ENCODE results near the gene FER.

DNA sequence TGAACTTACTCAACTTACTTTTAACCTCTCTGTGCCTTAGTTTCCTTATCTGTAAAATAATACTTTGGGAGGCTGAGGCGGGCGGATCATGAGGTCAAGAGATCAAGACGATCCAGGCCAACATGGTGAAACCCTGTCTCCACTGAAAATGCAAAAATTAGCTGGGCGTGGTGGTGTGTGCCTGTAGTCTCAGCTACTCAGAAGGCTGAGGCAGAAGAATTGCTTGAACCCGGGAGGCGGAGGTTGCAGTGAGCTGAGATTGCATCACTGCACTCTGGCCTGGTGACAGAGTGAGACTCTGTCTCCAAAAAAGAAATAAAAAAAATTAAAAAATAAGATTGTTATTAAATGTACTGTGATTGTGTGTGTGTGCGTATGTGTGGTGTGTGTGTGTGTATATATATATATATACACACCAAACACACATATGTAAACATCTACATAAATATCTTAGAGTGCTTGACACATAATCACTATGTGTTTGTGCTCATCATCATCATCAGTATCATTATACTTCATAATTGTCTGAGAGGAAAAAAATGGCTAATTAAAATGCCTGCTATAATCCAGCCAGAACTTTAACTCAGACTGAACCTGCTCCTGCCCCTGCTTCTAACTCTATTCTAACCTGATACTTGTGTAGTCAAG is 312.8 kb downstream of the FER start:
- no peak for TF ChIP-seq EZH2 (IDR thresholded peaks at IDR 0.05; ENCODE audit: low read length)
- TF ChIP-seq, protein P1, sequence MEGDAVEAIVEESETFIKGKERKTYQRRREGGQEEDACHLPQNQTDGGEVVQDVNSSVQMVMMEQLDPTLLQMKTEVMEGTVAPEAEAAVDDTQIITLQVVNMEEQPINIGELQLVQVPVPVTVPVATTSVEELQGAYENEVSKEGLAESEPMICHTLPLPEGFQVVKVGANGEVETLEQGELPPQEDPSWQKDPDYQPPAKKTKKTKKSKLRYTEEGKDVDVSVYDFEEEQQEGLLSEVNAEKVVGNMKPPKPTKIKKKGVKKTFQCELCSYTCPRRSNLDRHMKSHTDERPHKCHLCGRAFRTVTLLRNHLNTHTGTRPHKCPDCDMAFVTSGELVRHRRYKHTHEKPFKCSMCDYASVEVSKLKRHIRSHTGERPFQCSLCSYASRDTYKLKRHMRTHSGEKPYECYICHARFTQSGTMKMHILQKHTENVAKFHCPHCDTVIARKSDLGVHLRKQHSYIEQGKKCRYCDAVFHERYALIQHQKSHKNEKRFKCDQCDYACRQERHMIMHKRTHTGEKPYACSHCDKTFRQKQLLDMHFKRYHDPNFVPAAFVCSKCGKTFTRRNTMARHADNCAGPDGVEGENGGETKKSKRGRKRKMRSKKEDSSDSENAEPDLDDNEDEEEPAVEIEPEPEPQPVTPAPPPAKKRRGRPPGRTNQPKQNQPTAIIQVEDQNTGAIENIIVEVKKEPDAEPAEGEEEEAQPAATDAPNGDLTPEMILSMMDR (optimal IDR thresholded peaks at IDR 0.05 in 1 of 3, IDR thresholded peaks at IDR 0.05 in 1 of 3, conservative IDR thresholded peaks at IDR 0.05 in 1 of 3; ENCODE audit: extremely low read depth in 1 of 3, insufficient read depth in 2 of 3, low read length in 3 of 3), result no peak

All from keratinocyte (primary cell).